HCT116 (cell line): ENCODE data around the gene CNPY4. TPM values are rescaled to one million over a fixed set of nuclear protein-coding genes. Genes with fewer than 3 reads are reported as not detected.

Experiments
- ATAC-seq: fragments of 200-7000 bp; cut with Tn5 transposase; 2 replicates; pipeline ENCODE4 v1.9.1; 2020; ENCODE audit warnings: mild to moderate bottlenecking, moderate library complexity
- BruUV-seq: library from RNA; stranded (reverse); fragments of 400-500 nt; replicated peaks from 2 replicates; lab custom pipeline; 2021; lab: Mats Ljungman, UMichigan
- CTCF ChIA-PET: fragments of 300-600 bp; sonication (Branson Sonifier 250); formaldehyde crosslinking; loops from one replicate; lab custom pipeline; 2021; ENCODE audit warnings: antibody characterized with exemption; lab: Charles Lee
- POLR2A ChIA-PET: fragments of 300-600, 350-600 bp; sonication (Branson Sonifier 250); formaldehyde crosslinking; loops from one replicate; lab custom pipeline; 2021; ENCODE audit warnings: antibody characterized with exemption; lab: Charles Lee
- RAD21 ChIA-PET, 2 experiments: fragments of 300-600 bp; sonication (Branson Sonifier 250); formaldehyde crosslinking; loops; one replicate each; lab custom pipeline; 2023; ENCODE audit warnings: low total read pairs in 2 of 2; ENCODE audit not compliant: uncharacterized antibody in 2 of 2, unreplicated experiment in 2 of 2, low non-redundant PET in 1 of 2; lab: Charles Lee
- DNase-seq: peaks from one replicate; pipeline ENCODE4 v3.0.0-alpha.2; 2010; ENCODE audit warnings: low read depth, low spot score
- H2AFZ ChIP-seq: fragments of 200-600 bp; shearing (Covaris generic), sonication (generic); 2 replicates; pipeline ENCODE4 v1.6.1; 2017; ENCODE audit warnings: low read depth, mixed run types, mixed read lengths, antibody characterized with exemption, low read length; ENCODE audit not compliant: poor library complexity, severe bottlenecking
- H3K27ac ChIP-seq: 2 replicates; pipeline ENCODE4 v1.5.1; 2012; ENCODE audit warnings: low read depth, low read length
- H3K27me3 ChIP-seq: fragments of 200-600 bp; sonication (generic); 2 replicates; pipeline ENCODE4 v1.6.1; 2016; ENCODE audit warnings: mixed run types, low read length, mixed read lengths; ENCODE audit not compliant: insufficient read depth
- H3K36me3 ChIP-seq, 2 experiments: fragments of 200-500 bp in 1 of 2; fragments of 200-600 bp in 1 of 2; sonication (Bioruptor generic) in 1 of 2; sonication (generic) in 1 of 2; 2 replicates each; pipeline versions ENCODE4 v1.5.1 to v1.6.1; 2014 to 2016; ENCODE audit warnings: low read length in 2 of 2, inconsistent platforms in 1 of 2, mixed read lengths in 1 of 2, mixed run types in 1 of 2; ENCODE audit not compliant: insufficient read depth in 2 of 2, control insufficient read depth in 1 of 2
- H3K4me1 ChIP-seq, 2 experiments: fragments of 200-600 bp in 1 of 2; sonication (generic) in 1 of 2; 2 replicates each; pipeline versions ENCODE4 v1.5.1 to v1.6.1; 2012 to 2017; ENCODE audit warnings: low read length in 2 of 2, inconsistent platforms in 1 of 2, mild to moderate bottlenecking in 1 of 2, mixed read lengths in 1 of 2, mixed run types in 1 of 2, moderate library complexity in 1 of 2; ENCODE audit not compliant: insufficient read depth in 2 of 2, control insufficient read depth in 1 of 2
- H3K4me2 ChIP-seq: fragments of 200-600 bp; sonication (generic); 2 replicates; pipeline ENCODE4 v1.6.1; 2017; ENCODE audit warnings: mixed run types, low read length, mixed read lengths
- H3K4me3 ChIP-seq, 2 experiments: fragments of 200-600 bp in 1 of 2; sonication (generic) in 1 of 2; replicated peaks in 1 of 2; 2 replicates each; pipeline ENCODE4 v1.5.1; 2011 to 2016; ENCODE audit warnings: low read length in 2 of 2, control low read depth in 1 of 2, low read depth in 1 of 2, mild to moderate bottlenecking in 1 of 2, mixed read lengths in 1 of 2, mixed run types in 1 of 2
- H3K79me2 ChIP-seq: fragments of 200-600 bp; sonication (generic); 2 replicates; pipeline ENCODE4 v1.6.1; 2017; ENCODE audit warnings: mild to moderate bottlenecking, mixed run types, low read length, moderate library complexity, mixed read lengths; ENCODE audit not compliant: insufficient read depth
- H3K9ac ChIP-seq: fragments of 200-600 bp; sonication (generic); 2 replicates; pipeline ENCODE4 v1.6.1; 2016; ENCODE audit warnings: low read length, mixed read lengths
- H3K9me2 ChIP-seq: fragments of 200-600 bp; sonication (generic), shearing (Covaris generic); 2 replicates; pipeline ENCODE4 v1.6.1; 2017; ENCODE audit warnings: mixed run types, mild to moderate bottlenecking, moderate library complexity; ENCODE audit not compliant: insufficient read depth
- H3K9me3 ChIP-seq, 2 experiments: fragments of 200-500 bp in 1 of 2; fragments of 200-600 bp in 1 of 2; sonication (Bioruptor generic) in 1 of 2; sonication (generic) in 1 of 2; 2 replicates each; pipeline ENCODE4 v1.6.1; 2014 to 2017; ENCODE audit warnings: low read length in 2 of 2, mixed read lengths in 2 of 2, inconsistent platforms in 1 of 2, low read depth in 1 of 2, mild to moderate bottlenecking in 1 of 2, mixed run types in 1 of 2, moderate library complexity in 1 of 2; ENCODE audit not compliant: control insufficient read depth in 1 of 2, insufficient read depth in 1 of 2
- H4K20me1 ChIP-seq: fragments of 200-600 bp; sonication (generic), shearing (Covaris generic); 2 replicates; pipeline ENCODE4 v1.6.1; 2017; ENCODE audit warnings: mixed run types, mild to moderate bottlenecking, moderate library complexity; ENCODE audit not compliant: insufficient read depth
- EGR1 ChIP-seq: IDR thresholded peaks from 2 replicates; pipeline ENCODE4 v1.6.1; 2012; ENCODE audit warnings: low read depth
- ELF1 ChIP-seq: IDR thresholded peaks from 2 replicates; pipeline ENCODE4 v1.6.1; 2012; ENCODE audit warnings: low read depth, borderline replicate concordance
- JUND ChIP-seq: IDR thresholded peaks from 2 replicates; pipeline ENCODE4 v1.6.1; 2012
- MAX ChIP-seq: IDR thresholded peaks from 2 replicates; pipeline ENCODE4 v1.6.1; 2012
- POLR2AphosphoS5 ChIP-seq: IDR thresholded peaks from 2 replicates; pipeline ENCODE4 v1.6.1; 2011; ENCODE audit warnings: mild to moderate bottlenecking, low read depth, low read length, moderate library complexity
- RAD21 ChIP-seq: IDR thresholded peaks from 2 replicates; pipeline ENCODE4 v1.6.1; 2012; ENCODE audit warnings: low read depth, mild to moderate bottlenecking
- TCF7L2 ChIP-seq: IDR thresholded peaks from 2 replicates; pipeline ENCODE4 v1.7.0; 2011; ENCODE audit warnings: borderline replicate concordance, inconsistent platforms; ENCODE audit not compliant: insufficient read depth, insufficient read length; ENCODE audit errors: extremely low read depth
- intact Hi-C: fragments of 100-400 bp; cut with micrococcal nuclease; formaldehyde crosslinking; loops from 2 replicates; pipeline ENCODE4 v1.10.0; 2022
- total RNA-seq: library from RNA; stranded (reverse); gene quantifications from one replicate; pipeline ENCODE4 v1.2.1, GENCODE V29; 2021; ENCODE audit not compliant: unreplicated experiment
- TF ChIP-seq, protein P1 (sequence below): IDR thresholded peaks from 2 replicates; pipeline ENCODE4 v1.6.1; 2012; ENCODE audit warnings: low read depth

CNPY4 gene
- total RNA-seq, 1 experiment from 2014 or later, result 2.6 TPM

- ChIA-PET POLR2A (interaction anchor here (0.5 to 2.9 kb wide), 13 partner anchors 11 to 328 kb away, joined by 3 to 18 read pairs (median 4); partner anchors contain the start of genes COPS6, LAMTOR4, MBLAC1 and ZCWPW1), CTCF (interaction anchor here (0.7 to 2.8 kb wide), 4 partner anchors 12 to 29 kb away, joined by 3 to 11 read pairs (median 4); partner anchors contain the start of genes COPS6 and ZNF3), RAD21 (interaction anchor here (0.6 to 0.8 kb wide), 4 partner anchors 19 to 693 kb away, joined by 3 to 6 read pairs (median 3); partner anchors contain the start of gene LAMTOR4 (in 1 of the 2))
- Histone ChIP-seq H3K4me2 (peak within 1 kb of the TSS; percentile 98), H3K4me1 (peaks cover 6 to 24% of the 10 kb centered on the region in 2 experiments; a peak in 3 of 4 replicates), H3K27me3 (no peaks in the 10 kb centered on the region), H3K36me3 (peaks cover 36 to 37% of the 10 kb centered on the region in 2 experiments), H3K79me2 (peaks cover 54% of the 10 kb centered on the region), H3K4me3 (peak within 1 kb of the TSS; percentile 90 to 94), H3K9me2 (no peaks in the 10 kb centered on the region), H2AFZ (no peak within 1 kb of the TSS), H3K9me3 (no peaks in the 10 kb centered on the region), H3K9ac (peak within 1 kb of the TSS; percentile 100), H3K27ac (peak within 1 kb of the TSS; percentile 88), H4K20me1 (peaks cover 10% of the 10 kb centered on the region; the same call in 1 of the 2 replicates)
- ATAC-seq, result peak; percentile 87
- intact Hi-C loops, result loop anchor here (2.0 kb wide), 1 partner anchor 52 kb away; the partner anchor contains the start of gene ZSCAN21
- peak; percentile 96 for DNase-seq
- peak; percentile 68 for TF ChIP-seq TCF7L2
- TF ChIP-seq EGR1, result no peak
- BruUV-seq, result no TSS peak
Measured at GRCh38 chr7:100101016-100101862, 18.2 kb upstream of the CNPY4 start, which contains the start of the genes AP4M1 and MCM7. TSS of gene AP4M1 (plus strand) at chr7:100101643. CDS start at chr7:100101715, 72 bp downstream. TSS of gene MCM7 (minus strand) at chr7:100101397. CDS start at chr7:100101294, 103 bp downstream.

DNA sequence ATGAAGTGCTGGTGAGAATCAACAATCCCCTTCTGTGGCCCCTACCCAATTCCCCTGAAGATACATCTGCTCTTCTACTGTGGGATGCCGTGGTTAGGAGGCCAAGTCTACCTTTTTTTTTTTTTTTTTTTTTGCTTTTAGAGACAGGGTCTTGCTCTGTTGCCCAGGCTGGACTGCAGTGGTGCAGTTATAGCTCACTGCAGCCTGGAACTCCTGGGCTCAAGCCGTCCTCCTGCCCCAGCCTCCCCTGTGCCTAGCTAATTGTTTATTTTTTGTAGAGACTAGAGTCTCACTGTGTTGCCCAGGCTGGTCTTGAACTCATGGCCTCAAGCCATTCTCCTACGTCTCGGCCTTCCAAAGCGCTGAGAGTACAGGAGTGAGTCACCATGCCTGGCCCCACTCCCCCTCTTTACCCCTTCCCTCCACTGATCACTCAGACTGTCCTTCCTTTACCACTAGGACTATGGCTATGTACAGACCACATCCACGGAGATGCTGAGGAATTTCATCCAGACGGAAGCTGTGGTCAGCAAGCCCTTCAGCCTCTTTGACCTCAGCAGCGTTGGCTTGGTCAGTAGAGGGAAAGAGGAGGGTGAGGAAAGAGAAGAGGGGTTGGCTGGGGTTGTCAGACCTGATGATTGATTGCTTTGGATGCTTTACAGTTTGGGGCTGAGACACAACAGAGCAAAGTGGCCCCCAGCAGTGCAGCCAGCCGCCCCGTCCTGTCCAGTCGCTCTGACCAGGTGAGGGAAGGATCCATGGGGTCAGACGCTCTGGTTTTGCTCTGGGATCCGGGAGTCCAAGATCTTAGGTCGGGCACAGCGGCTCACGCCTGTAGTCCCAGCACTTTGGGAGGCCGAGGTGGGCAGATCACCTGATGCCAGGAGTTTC, 16.2 kb upstream of the CNPY4 start:
- intact Hi-C loops, result no loop called here
- DNase-seq (no peak), ATAC-seq (no peak)
- no TSS peak for BruUV-seq
- Histone ChIP-seq H2AFZ (no peak overlapping the region), H3K9me3 (no peaks in the 10 kb centered on the region), H4K20me1 (peaks cover 7% of the 10 kb centered on the region; the same call in 1 of the 2 replicates), H3K36me3 (peaks cover 20 to 34% of the 10 kb centered on the region in 2 experiments), H3K27ac (peak overlapping the region; percentile 88), H3K9me2 (no peaks in the 10 kb centered on the region), H3K9ac (peak overlapping the region; percentile 100), H3K27me3 (no peaks in the 10 kb centered on the region), H3K4me1 (peaks cover 6 to 24% of the 10 kb centered on the region in 2 experiments; a peak in 3 of 4 replicates), H3K4me3 (peak overlapping the region; percentile 90 to 94), H3K79me2 (peaks cover 36% of the 10 kb centered on the region), H3K4me2 (peak overlapping the region; percentile 98)
- ChIA-PET POLR2A (interaction anchor here (0.7 to 2.9 kb wide), 6 partner anchors 10 to 113 kb away, joined by 3 to 11 read pairs (median 4); partner anchors contain the start of genes COPS6 and LAMTOR4), RAD21 (no interaction called here), CTCF (interaction anchor here (0.9 to 2.8 kb wide), 2 partner anchors 27 to 241 kb away, joined by 3 to 11 read pairs; no protein-coding TSS in a partner anchor)
- TF ChIP-seq JUND (no peak), RAD21 (no peak), ELF1 (no peak), POLR2AphosphoS5 (no peak), MAX (no peak)
- TF ChIP-seq, protein P1, sequence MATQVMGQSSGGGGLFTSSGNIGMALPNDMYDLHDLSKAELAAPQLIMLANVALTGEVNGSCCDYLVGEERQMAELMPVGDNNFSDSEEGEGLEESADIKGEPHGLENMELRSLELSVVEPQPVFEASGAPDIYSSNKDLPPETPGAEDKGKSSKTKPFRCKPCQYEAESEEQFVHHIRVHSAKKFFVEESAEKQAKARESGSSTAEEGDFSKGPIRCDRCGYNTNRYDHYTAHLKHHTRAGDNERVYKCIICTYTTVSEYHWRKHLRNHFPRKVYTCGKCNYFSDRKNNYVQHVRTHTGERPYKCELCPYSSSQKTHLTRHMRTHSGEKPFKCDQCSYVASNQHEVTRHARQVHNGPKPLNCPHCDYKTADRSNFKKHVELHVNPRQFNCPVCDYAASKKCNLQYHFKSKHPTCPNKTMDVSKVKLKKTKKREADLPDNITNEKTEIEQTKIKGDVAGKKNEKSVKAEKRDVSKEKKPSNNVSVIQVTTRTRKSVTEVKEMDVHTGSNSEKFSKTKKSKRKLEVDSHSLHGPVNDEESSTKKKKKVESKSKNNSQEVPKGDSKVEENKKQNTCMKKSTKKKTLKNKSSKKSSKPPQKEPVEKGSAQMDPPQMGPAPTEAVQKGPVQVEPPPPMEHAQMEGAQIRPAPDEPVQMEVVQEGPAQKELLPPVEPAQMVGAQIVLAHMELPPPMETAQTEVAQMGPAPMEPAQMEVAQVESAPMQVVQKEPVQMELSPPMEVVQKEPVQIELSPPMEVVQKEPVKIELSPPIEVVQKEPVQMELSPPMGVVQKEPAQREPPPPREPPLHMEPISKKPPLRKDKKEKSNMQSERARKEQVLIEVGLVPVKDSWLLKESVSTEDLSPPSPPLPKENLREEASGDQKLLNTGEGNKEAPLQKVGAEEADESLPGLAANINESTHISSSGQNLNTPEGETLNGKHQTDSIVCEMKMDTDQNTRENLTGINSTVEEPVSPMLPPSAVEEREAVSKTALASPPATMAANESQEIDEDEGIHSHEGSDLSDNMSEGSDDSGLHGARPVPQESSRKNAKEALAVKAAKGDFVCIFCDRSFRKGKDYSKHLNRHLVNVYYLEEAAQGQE, result no peak
